HG03139 (cell line): ENCODE results near the gene OR10X1.

ENCODE experiments used
- ATAC-seq: cut with Tn5 transposase; IDR thresholded peaks from one replicate; pipeline ENCODE4 v1.9.1; 2021; ENCODE audit not compliant: unreplicated experiment

OR10X1 gene, protein sequence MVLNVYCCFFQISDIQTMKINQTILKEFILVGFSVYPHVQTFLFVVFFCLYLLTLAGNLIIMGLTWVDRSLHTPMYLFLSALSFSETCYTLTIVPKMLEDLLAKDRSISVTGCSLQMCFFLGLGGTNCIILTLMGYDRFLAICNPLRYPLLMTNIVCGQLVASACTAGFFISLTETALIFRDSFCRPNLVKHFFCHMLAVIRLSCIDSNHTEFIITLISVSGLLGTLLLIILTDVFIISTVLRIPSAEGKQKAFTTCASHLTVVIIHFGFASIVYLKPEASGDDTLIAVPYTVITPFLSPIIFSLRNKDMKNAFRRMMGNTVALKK

DNA sequence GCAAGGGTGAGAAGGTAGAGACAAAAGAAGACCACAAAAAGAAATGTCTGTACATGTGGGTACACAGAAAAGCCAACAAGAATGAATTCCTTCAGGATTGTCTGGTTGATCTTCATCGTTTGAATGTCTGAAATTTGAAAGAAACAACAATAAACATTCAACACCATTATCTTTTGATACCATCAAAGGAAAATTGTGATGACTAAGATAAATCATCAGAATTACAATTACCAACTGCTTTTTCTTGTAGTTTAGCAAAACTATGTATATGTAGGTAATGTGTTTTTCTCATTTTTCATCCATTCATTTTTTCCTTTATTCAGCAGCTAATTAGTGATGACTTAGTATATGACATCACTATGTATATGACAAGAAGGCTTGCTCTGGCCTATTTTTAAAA lies at the start of gene OR10X1:
TSS of gene OR10X1 (minus strand) at position 167 of the 400 bp plus-strand sequence. CDS start at position 167, 0 bp downstream.
- ATAC-seq: no peak

DNA sequence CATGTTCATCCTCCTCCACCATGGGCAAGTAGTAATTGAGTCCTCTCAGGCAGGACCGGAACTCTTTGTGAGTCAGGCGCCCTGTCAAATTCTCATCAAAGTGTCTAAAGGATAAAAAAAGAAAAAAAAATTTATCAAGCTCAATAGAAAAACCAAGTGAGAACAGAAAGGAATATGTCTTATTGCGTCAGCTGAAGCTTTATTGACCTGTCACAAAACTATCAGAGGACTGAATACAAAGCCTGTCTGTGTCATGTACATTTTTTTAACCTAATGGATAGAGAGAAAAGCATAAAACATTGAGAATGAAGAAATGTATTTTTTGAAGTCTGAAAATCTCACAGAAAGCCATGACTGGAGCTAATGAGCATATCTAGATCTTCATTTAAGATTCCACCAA lies 34.1 kb upstream of the OR10X1 start:
- no peak for ATAC-seq

DNA sequence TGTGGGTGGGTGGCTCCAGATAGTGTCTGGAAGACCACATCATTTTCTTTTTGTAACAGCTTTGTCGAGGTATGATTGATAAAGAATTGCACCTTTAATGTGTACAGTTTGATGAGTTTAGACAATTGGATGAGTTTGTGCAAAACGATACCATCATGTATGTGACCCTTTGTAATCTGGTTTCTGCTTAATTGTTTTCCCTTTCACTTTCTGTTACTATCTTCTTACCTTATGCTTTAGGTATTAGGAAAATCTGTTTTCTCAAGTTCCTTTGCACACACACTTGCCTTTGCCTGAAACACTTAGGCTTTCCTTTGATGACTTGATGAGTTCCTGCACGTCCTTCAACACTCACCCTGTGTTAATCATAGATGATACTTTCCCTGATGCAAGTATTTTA lies 32.2 kb upstream of the OR10X1 start:
- no peak for ATAC-seq

DNA sequence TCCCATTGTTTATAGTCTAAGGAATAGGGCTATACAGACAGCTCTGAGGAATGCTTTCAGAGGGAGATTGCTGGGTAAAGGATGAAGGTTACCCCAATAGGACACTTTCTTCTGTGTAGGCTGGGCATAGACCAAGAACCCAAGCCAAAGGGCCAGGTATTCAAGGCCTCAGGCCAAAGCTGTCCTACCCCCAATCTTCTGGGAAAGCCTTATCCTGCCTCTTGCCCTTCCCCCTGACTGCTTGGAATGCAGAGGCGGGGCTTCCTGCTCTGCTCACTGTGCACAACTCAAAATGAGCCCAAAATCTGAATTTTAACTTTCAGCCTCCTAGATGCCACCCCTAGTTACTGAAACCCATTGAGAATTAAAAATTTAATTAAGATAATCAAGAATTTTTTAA lies 27.6 kb upstream of the OR10X1 start:
- ATAC-seq: no peak

DNA sequence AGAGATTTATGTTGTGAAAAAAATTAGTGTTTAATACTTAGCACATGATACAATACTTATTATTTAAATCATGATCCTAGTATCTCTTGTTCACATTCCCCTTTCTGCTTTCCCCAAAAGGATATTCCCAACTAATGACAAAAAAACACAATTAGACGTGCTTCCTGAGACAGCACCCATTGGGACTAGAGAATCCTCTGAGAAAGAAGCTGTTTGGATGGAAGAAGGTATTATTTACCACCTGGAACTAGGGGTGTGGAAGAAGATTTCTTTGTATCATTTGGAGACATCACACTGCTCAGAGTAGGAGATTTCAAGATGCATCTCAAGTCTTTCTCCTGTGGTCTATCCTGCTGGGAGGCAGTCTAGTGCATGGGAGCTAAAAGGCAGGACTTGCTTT lies 25.3 kb upstream of the OR10X1 start, which contains the start of gene OR10Z1:
TSS of gene OR10Z1 (plus strand) at position 301 of the 400 bp plus-strand sequence. CDS start 1,171 bp downstream, outside the sequence.
- no peak for ATAC-seq

DNA sequence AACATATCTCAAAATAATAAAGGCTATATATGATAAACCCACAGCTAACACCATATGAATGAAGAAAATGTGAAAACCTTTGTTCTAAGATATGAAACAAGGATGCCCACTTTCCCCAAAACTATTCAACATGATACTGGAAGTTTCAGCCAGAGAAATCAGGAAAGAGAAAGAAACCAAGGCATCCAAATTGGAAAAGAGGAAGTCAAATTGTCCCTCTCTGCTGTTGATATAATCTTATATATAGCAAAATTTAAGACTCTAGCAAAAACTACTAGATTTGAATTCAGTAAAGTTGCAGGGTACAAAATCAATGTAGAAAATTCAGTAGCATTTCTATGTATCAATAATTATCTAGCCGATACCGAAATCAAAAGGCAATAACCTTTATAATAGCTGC lies 21.0 kb upstream of the OR10X1 start:
- no peak for ATAC-seq

DNA sequence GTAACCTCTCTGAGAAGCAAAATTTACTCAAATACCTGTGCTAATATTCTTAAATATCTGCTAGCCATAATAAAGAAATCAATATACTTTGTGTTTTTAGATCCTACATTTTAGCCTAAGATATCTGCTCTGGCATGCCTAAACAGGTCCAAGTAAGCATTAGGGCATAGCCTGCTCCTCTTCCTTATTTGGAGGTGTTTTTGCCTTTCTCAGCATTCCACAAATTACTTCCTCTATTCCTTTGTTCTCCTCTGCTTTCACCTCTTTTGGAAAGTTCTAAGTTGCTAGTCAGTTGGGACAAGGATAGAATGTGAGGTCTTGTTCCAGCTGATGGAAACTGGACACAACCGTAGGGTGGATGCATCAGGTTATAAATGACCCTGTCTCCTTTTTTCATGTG lies 7.2 kb upstream of the OR10X1 start:
- ATAC-seq: no peak

DNA sequence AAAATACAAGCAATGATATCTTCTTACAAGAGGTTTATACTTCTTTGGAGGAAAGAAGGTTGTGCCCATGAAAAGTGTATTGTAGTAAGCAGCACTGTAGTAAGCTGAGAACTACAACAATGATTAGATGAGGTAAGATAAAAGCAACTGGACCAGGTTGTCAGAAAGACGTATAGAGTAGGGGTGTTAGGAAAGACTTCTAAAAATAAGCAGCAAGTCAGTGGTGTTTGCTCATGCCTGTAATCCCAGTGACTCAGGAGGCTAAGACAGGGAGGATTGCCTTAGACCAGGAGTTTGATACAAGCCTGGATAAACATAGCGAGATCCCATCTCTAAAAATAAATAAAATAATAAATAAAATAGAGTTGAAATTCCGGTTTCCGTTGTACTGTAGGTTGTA lies 4.3 kb upstream of the OR10X1 start:
- ATAC-seq: no peak

DNA sequence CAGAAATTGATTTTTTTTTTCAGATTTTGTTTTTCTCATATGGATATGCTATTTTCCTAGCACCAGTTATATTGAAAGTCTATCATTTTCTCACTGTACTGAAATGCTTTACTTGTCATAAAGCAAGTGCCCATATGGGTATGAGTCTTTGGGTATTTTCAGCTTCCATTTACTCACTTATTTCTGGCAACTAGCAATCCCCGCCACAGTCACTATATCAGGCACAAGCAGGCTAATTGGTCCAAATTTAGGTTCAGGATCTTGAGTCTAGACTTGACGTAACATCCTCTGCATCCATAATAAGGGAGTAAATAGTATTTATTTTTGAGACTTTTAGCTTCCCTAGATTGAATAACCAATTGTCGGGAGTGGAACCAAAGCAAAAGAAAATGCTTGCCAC lies 2.1 kb downstream of the OR10X1 start:
- ATAC-seq: no peak

DNA sequence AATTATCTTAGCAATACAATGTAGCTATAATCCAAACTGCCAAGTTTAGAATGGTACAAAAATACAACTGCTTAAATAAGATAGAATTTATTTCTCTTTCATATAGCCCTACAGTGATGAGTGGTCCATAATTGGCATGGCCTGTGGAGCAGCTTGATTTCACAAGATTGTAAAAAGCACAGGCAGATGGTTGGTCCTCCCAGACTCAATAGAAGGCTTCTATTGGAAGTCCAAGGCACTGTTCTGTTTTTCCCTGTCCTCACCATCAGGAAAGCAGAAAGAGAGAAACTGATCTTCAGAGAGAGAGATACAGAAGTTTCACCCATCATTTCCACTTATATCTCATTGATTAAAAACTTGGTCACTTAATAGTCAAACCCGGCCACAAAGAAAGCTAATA lies 7.5 kb downstream of the OR10X1 start:
- ATAC-seq: no peak

DNA sequence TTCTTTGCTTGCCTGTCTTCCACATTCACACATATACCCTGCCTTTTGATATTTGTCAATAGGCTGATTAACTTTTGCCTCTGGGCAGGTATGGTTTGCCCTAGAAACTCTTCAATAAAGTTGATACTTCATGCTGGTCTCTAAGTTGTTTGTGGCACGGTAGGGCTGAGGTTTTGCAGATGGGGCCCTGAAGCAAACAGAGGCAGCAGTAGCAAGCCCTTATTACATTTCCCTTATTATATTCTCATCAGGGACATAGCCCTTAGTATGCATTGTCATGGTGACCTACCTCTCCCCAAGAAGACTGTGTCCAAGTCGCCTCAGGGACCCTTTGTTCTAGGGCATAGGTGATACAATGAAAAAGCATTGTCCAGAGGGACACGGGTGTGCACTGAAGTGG lies 9.2 kb downstream of the OR10X1 start, which contains the start of gene OR6P1:
TSS of gene OR6P1 (minus strand) at position 101 of the 400 bp plus-strand sequence. CDS start 6,976 bp downstream, outside the sequence.
- no peak for ATAC-seq

DNA sequence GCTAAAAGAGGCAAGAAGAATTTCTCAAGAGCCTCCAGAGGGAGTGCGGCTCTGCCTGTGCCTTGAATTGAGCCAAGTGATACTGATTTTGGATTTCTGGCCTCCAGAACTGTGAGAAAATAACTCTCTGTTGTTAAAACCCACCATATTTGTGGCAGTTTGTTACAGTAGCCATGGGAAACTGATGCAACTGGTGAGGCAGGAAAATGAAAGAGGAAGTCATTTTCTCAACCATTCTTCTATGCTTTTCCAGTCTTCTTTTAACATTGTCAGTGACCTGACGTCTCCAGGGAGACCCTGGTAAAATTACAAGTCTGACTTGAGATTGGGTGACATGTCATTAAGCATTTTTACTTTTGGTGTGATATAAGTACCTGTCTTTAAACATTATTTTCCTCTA lies 15.1 kb downstream of the OR10X1 start:
- ATAC-seq: no peak

DNA sequence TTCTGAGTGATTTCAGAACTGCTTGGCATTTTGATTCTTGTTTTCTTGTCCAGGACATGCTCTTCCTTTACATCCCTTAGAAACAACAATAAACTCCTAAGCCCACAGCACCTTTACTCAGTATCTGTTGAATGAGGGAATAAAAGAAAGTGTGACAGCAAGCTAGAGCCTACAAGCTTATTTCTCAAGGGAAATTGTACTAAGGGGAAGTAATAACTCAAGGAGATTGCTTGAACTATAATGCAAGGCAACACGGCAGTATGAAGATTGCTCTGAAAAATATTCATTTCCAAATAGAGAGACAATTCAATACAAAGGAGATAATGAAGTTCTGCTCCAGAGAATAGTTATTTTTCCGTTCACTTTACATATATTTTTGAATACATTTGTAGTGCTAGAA lies 15.8 kb downstream of the OR10X1 start:
- ATAC-seq: no peak

DNA sequence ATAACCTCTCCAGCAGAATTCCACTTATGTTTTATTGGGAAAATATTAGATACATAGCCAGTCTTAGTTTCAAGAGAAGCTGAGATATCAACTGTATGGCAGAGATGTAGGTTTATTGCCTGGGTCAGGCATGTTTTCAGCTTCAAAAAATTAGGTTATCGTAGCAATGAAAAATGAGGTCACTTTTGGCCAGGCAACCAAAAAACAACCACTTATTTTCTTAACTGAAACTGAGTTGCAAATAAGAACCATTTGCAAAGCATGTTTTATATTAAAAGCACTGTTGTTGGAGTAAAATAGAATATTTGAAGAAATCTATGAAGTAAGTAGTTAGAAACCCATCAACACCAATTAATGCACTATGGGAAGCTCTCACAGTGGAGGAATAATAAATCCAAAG lies 20.0 kb downstream of the OR10X1 start:
- no peak for ATAC-seq

DNA sequence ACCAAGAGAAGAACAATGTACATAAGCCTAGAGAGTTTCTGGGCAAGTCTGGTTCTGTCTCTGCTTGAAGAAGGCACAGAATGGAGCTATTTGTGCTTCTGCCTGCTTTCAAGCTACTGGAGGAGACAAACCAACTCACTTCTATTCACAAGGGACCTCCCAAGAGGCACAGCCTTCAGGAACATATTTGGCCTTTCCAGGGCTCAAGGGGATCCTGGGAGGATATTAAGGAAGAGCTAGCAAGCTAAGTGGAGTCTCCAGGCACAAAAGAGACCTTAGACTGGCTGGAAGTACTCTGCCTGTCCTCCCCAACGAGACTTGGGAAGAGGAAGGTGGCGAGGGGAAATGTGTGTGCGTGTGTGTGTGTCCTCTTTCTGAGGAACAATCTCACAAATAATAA lies 25.3 kb downstream of the OR10X1 start, which contains the start of gene OR6Y1:
TSS of gene OR6Y1 (minus strand) at position 54 of the 400 bp plus-strand sequence. CDS start 6,300 bp downstream, outside the sequence.
- ATAC-seq: no peak

DNA sequence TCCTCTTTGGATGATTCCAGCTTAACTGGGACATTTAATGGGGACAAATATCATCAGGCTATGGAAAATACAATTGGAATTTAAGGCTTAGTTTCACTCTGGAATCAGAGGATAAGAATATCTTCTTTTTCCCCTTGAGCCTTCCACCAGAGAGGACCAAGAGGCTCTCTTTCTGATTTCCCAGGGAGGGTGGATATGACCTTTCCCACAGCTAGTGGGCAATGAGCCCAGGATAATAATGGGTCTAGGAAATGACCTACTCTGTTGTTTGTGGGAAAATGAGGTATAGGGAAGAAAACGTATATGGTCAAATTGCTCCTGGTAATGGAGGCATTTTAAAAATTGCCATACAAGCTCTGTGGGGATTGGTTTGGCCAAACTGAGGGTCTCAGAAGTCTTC lies 27.4 kb downstream of the OR10X1 start:
- no peak for ATAC-seq

DNA sequence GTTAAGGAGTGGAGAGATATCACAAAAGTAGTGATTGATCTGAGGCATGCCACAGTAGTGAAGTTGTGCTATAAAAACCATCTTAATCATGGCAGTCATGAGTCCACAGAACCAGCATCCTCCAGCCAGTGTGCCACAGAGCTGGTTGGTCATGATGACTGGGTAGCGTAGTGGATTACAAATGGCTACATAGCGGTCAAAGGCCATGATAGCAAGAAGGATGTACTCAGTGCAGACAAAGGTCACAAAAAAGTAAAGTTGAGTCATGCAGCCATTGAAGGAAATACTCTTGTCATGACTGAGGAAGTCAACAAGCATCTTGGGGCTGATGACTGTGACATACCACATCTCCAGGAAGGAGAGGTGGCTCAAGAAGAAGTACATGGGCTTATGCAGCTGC lies 32.2 kb downstream of the OR10X1 start:
- no peak for ATAC-seq

DNA sequence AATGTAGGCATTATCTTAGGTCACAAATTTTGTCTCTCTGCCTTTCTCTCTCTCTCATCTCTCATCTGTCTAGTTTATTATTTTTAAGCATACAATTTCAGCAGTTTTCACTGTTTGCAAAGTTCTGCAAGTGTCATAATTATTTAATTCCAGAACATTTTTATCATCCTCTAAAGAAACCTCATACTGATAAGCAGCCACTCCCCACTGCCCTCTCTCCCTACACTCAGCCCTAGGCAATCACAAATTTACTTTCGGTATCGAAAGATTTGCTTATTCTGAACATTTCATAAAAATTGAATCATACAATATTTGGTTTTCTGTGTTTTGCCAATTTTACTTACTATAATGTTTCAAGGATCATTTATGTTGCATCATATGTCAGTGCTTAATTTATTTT lies 42.1 kb downstream of the OR10X1 start:
- ATAC-seq: no peak

DNA sequence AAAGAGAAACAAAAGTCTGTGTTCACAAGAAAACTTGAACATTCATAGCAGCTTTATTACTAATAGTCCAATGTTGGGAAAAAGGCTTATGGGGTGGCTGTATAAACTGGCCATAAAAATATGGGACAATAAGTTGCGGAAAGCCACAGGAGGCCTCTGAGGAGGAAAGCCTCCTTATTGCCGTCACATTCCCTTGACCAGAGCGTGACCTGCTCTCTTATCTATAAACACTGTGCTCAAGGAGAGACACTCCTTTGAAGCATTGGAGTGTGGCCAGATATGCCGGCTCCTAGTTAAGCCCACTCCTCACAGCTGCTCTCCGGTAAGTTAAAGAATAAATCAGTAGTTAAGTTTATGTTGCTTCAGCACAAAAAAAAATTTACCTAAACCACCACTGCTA lies 45.2 kb downstream of the OR10X1 start:
- ATAC-seq: no peak
